Stimulated activated memory B cell treated with anti-CD40 and anti-IgM and Interleukin-4, amounts not matched to agents 10 μg/mL and 1 μg/mL and 100 μg/mL, for 72 hours (primary cell): ENCODE results near the gene NUBPL.

Experiments
- ATAC-seq: fragments of 150-1000 bp; cut with Tn5 transposase; 2 replicates; pipeline ENCODE4 v1.10.0; 2021
- H3K27ac Mint-ChIP-seq: one replicate; pipeline ENCODE4 v1.8.0; 2022; ENCODE audit warnings: mild to moderate bottlenecking, mixed read lengths
- H3K27me3 Mint-ChIP-seq: one replicate; pipeline ENCODE4 v1.8.0; 2022; ENCODE audit warnings: mixed read lengths
- H3K36me3 Mint-ChIP-seq: one replicate; pipeline ENCODE4 v1.8.0; 2022; ENCODE audit warnings: mixed read lengths
- H3K4me1 Mint-ChIP-seq: one replicate; pipeline ENCODE4 v1.8.0; 2022; ENCODE audit warnings: mixed read lengths
- H3K4me3 Mint-ChIP-seq: one replicate; pipeline ENCODE4 v1.8.0; 2022; ENCODE audit warnings: mild to moderate bottlenecking, moderate library complexity, mixed read lengths
- H3K9me3 Mint-ChIP-seq: one replicate; pipeline ENCODE4 v1.8.0; 2022; ENCODE audit warnings: mixed read lengths

NUBPL gene

GRCh38 chr14:31564194-31564593 is 3.0 kb downstream of the NUBPL start:
- Mint-ChIP-seq H3K27ac (no peak overlapping the region), H3K9me3 (peaks cover 3% of the 10 kb centered on the region), H3K4me1 (peaks cover 28% of the 10 kb centered on the region), H3K27me3 (no peaks in the 10 kb centered on the region), H3K36me3 (peaks cover 11% of the 10 kb centered on the region), H3K4me3 (no peak overlapping the region)
- no peak for ATAC-seq

GRCh38 chr14:31566456-31566855 is 5.3 kb downstream of the NUBPL start:
- Mint-ChIP-seq H3K27ac (no peak overlapping the region), H3K4me1 (peaks cover 18% of the 10 kb centered on the region), H3K27me3 (no peaks in the 10 kb centered on the region), H3K4me3 (no peak overlapping the region), H3K36me3 (peaks cover 28% of the 10 kb centered on the region), H3K9me3 (no peaks in the 10 kb centered on the region)
- no peak for ATAC-seq

GRCh38 chr14:31567655-31568054 is 6.5 kb downstream of the NUBPL start:
- peaks cover 18% of the 10 kb centered on the region for H3K4me1 Mint-ChIP-seq
- H3K4me3 Mint-ChIP-seq, result no peak overlapping the region
- ATAC-seq, result no peak
- H3K27me3 Mint-ChIP-seq, result no peaks in the 10 kb centered on the region
- no peaks in the 10 kb centered on the region for H3K9me3 Mint-ChIP-seq
- H3K36me3 Mint-ChIP-seq, result peaks cover 28% of the 10 kb centered on the region
- H3K27ac Mint-ChIP-seq, result peak overlapping the region; percentile 42

- Mint-ChIP-seq H3K27me3 (no peaks in the 10 kb centered on the region), H3K4me1 (peaks cover 13% of the 10 kb centered on the region), H3K27ac (peak overlapping the region; percentile 42), H3K9me3 (no peaks in the 10 kb centered on the region), H3K36me3 (peaks cover 30% of the 10 kb centered on the region), H3K4me3 (no peak overlapping the region)
- ATAC-seq, result no peak
These were observed 7.0 kb downstream of the NUBPL start for GRCh38 chr14:31568161-31568560.

- Mint-ChIP-seq H3K9me3 (no peaks in the 10 kb centered on the region), H3K36me3 (peaks cover 35% of the 10 kb centered on the region), H3K27ac (no peak overlapping the region), H3K4me1 (peaks cover 8% of the 10 kb centered on the region), H3K4me3 (no peak overlapping the region), H3K27me3 (no peaks in the 10 kb centered on the region)
- ATAC-seq, result no peak
These were observed 7.5 kb downstream of the NUBPL start for GRCh38 chr14:31568671-31569070.

DNA sequence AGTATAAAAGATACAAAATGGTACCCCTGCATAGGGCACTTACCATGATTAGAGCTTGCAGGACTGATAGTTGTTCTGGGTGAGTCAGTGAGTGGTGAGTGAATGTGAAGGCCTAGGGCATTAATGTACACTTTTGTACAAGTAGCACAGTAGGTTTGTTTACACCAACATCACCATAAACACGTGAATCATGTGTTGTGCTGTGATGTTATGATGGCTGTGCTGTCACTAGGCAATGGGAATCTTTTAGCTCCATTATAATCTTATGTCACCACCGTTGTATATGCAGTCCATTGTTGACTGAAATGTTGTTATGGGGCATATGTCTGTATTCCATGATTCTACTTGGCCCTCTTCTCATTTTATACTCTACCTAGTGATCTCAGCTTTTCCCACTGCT is 11.8 kb downstream of the NUBPL start:
- no peaks in the 10 kb centered on the region for H3K27me3 Mint-ChIP-seq
- H3K36me3 Mint-ChIP-seq, result peaks cover 50% of the 10 kb centered on the region
- no peak for ATAC-seq
- H3K9me3 Mint-ChIP-seq, result no peaks in the 10 kb centered on the region
- no peaks in the 10 kb centered on the region for H3K4me1 Mint-ChIP-seq
- no peak overlapping the region for H3K27ac Mint-ChIP-seq
- H3K4me3 Mint-ChIP-seq, result no peak overlapping the region

DNA sequence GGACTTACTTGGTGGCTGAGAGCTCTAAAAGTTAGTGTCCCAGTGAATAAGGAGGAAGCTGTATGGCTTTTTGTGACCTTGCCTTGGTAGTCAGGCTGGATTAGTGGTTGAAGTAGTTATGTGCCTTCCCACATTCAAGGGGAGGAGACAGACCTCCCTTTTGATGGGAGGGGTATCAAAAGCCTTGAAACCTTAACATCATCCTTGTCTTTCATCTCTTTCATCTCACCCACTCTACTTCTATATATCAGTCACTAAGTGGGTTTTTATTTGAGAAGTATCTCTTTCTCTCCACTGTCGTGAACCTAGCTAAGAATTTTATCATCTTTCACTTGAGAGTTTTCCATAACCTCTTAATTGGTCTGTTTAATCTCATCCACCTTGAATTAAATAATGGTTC is 15.7 kb downstream of the NUBPL start:
- Mint-ChIP-seq H3K36me3 (peaks cover 49% of the 10 kb centered on the region), H3K27ac (no peak overlapping the region), H3K9me3 (no peaks in the 10 kb centered on the region), H3K4me1 (no peaks in the 10 kb centered on the region), H3K27me3 (no peaks in the 10 kb centered on the region), H3K4me3 (no peak overlapping the region)
- ATAC-seq, result no peak

DNA sequence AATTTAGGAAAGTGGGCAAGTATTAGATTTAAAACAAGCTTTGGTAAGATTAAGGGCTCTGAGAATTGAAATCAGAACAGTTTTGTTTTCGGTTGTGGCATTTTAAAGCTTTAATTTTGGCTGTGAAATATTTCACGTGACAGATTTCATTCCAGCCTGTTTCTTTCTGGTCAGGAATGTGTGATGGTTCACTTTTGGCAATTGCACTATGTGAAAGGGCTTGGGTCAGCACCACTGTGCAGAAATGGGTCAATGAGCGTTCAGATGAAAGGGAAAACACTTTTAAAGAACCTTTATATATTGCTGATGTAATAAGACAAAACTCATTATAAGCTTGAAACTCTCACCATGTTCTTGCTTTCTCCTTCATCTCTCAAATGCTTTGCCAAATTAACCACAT is 17.1 kb downstream of the NUBPL start:
- no peaks in the 10 kb centered on the region for H3K9me3 Mint-ChIP-seq
- no peaks in the 10 kb centered on the region for H3K27me3 Mint-ChIP-seq
- no peaks in the 10 kb centered on the region for H3K4me1 Mint-ChIP-seq
- H3K36me3 Mint-ChIP-seq, result peaks cover 46% of the 10 kb centered on the region
- H3K4me3 Mint-ChIP-seq, result no peak overlapping the region
- no peak for ATAC-seq
- H3K27ac Mint-ChIP-seq, result no peak overlapping the region

DNA sequence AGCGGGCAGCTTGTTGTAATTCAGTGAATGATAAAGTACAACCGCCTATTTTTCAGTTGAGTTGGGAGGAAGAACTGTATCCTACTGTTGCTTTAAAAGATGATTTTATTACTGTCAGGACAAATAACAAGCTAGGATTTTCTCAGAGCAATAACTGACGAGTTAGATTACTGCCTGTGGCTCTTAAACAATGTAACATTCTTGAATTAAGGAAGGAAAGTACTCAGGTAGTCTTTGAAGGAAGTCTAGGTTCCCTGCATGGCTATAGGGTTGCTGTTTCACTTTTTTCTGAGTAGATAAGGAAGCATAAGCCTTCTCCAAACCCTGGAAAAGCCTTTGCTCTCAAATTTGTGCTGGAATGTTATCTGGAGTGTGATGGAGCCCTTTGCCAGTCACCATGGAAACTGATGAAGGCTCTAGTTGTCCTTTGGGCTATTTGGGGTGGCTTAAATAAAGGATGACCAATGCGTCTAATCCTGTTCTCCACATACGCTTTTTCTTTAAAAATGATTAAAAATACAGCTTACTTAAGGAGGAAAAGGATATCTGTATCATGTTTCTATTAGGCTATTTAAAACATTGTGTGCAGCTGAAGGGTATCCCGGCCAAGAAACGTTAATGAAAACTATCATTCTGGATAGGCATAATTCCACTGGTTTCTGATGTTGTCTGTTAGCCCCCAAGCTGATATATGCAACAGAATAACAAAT is 17.7 kb downstream of the NUBPL start:
- no peaks in the 10 kb centered on the region for H3K27me3 Mint-ChIP-seq
- no peaks in the 10 kb centered on the region for H3K9me3 Mint-ChIP-seq
- no peak overlapping the region for H3K27ac Mint-ChIP-seq
- no peaks in the 10 kb centered on the region for H3K4me1 Mint-ChIP-seq
- peaks cover 45% of the 10 kb centered on the region for H3K36me3 Mint-ChIP-seq
- no peak for ATAC-seq
- H3K4me3 Mint-ChIP-seq, result no peak overlapping the region

DNA sequence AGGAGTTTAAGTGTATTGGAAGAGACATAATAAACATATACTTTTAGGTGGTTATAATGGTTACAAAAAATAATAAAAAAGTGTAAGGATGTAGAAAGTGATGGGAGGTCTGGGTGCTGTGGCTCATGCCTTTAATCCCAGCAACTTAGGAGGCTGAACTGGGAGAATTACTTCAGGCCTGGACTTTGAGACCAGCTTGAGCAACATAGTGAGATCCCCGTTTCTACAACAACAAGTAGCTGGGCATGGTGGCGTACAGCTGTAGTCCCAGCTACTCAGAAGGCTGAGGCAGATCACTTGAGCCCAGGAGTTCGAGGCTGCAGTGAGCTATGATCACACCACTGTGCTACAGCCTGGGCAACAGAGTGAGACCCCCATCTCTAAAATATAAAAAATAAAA is 19.0 kb downstream of the NUBPL start:
- Mint-ChIP-seq H3K27me3 (no peaks in the 10 kb centered on the region), H3K4me1 (peaks cover under 1% of the 10 kb centered on the region), H3K27ac (no peak overlapping the region), H3K36me3 (peaks cover 47% of the 10 kb centered on the region), H3K9me3 (no peaks in the 10 kb centered on the region), H3K4me3 (no peak overlapping the region)
- no peak for ATAC-seq

- no peaks in the 10 kb centered on the region for H3K9me3 Mint-ChIP-seq
These were observed 21.1 kb downstream of the NUBPL start for GRCh38 chr14:31582286-31582691.

GRCh38 chr14:31582836-31583452 is 21.7 kb downstream of the NUBPL start:
- Mint-ChIP-seq H3K4me3 (no peak overlapping the region), H3K27me3 (no peaks in the 10 kb centered on the region), H3K27ac (no peak overlapping the region), H3K4me1 (peaks cover 15% of the 10 kb centered on the region), H3K36me3 (peaks cover 37% of the 10 kb centered on the region), H3K9me3 (no peaks in the 10 kb centered on the region)
- no peak for ATAC-seq

More at GRCh38 chr14:31582286-31582691, 21.1 kb downstream of the NUBPL start:
- peaks cover 15% of the 10 kb centered on the region for H3K4me1 Mint-ChIP-seq
- H3K36me3 Mint-ChIP-seq, result peaks cover 44% of the 10 kb centered on the region
- ATAC-seq, result no peak
- no peaks in the 10 kb centered on the region for H3K27me3 Mint-ChIP-seq
- H3K27ac Mint-ChIP-seq, result no peak overlapping the region
- no peak overlapping the region for H3K4me3 Mint-ChIP-seq

DNA sequence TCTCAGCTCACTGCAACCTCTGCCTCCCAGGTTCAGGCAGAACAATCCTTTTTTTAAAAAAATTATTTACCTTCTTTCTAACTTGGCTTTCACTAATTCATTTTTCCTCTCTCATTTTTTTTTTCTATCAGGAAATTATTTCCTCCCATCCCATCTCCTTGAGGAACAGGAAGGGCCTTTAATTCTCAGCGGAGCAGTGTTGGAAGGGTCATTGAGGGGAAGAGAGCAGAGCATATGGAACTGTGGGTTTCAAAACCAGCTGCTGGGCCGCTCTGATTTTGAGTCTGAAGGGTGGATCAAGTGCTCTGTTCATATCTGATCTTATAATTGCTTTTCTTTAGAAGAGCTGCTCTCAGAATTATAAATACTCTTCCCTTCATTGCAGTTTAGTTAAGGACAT is 29.0 kb downstream of the NUBPL start:
- ATAC-seq, result no peak

DNA sequence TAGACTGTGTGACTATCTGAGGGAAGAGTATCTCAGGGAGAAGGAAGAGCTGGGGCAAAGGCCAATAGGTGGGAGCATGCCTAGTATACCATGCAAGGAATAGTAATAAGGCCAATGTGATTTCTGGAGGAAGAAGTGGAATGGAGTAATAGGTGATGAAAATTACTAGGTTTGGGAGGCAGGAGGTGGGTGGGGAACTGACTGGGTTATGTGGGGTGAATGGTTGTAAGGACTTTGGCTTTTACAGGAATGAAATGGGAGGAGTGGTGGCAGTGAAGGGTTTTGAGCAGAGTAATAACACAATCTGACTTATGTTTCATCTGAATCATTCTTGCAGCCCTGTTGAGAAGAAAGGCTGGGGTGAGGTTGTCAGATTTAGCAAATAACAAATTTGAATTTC is 30.9 kb downstream of the NUBPL start:
- Mint-ChIP-seq H3K4me3 (no peak overlapping the region), H3K27me3 (no peaks in the 10 kb centered on the region), H3K27ac (no peak overlapping the region), H3K9me3 (peaks cover 3% of the 10 kb centered on the region), H3K36me3 (peaks cover 14% of the 10 kb centered on the region), H3K4me1 (peaks cover 7% of the 10 kb centered on the region)
- ATAC-seq, result no peak

More for the DNA sequence above, 29.0 kb downstream of the NUBPL start:
- no peak overlapping the region for H3K4me3 Mint-ChIP-seq
- no peaks in the 10 kb centered on the region for H3K27me3 Mint-ChIP-seq
- peaks cover 22% of the 10 kb centered on the region for H3K4me1 Mint-ChIP-seq
- H3K27ac Mint-ChIP-seq, result no peak overlapping the region
- H3K9me3 Mint-ChIP-seq, result peaks cover 3% of the 10 kb centered on the region
- H3K36me3 Mint-ChIP-seq, result peaks cover 25% of the 10 kb centered on the region

- H3K27me3 Mint-ChIP-seq, result no peaks in the 10 kb centered on the region
- H3K36me3 Mint-ChIP-seq, result peaks cover 14% of the 10 kb centered on the region
- H3K9me3 Mint-ChIP-seq, result peaks cover 3% of the 10 kb centered on the region
- no peak overlapping the region for H3K4me3 Mint-ChIP-seq
- no peak overlapping the region for H3K27ac Mint-ChIP-seq
- H3K4me1 Mint-ChIP-seq, result peaks cover 7% of the 10 kb centered on the region
- ATAC-seq, result no peak
These were observed 31.4 kb downstream of the NUBPL start for GRCh38 chr14:31592631-31593030.
